HG02610 (cell line): ENCODE results near the gene MYH6.

Source experiments
- ATAC-seq: cut with Tn5 transposase; IDR thresholded peaks from one replicate; pipeline ENCODE4 v1.9.1; 2021; ENCODE audit warnings: mild to moderate bottlenecking, moderate library complexity; ENCODE audit not compliant: unreplicated experiment

Gene MYH6

GRCh38 chr14:23339506-23340268 lies 68.4 kb downstream of the MYH6 start:
- ATAC-seq: no peak

DNA sequence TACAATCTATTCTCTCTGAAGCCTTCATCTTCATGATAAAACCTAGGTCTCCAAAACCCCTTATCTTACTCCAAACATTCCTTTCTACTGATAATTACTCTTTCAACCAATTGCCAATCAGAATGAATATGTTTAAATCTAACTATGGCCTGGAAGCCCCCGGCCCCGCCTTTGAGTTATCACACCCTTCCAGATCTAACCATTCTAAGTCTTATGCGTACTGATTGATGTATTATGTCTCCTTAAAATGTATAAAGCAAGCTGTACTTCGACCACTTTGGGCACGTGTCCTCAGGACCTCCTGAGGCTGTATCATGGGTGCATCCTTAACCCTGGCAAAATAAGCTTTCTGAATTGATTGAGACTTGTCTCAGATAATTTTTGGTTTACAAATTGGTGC lies 72.5 kb downstream of the MYH6 start:
- ATAC-seq: no peak
